Smooth muscle cell of the coronary artery (primary cell): ENCODE data around the gene ANKRD45. TPM values are rescaled to one million over a fixed set of nuclear protein-coding genes. Genes with fewer than 3 reads are reported as not detected.

Source experiments
- total RNA-seq: library from RNA; depleted of rRNA; stranded (reverse); fragments of >200 nt; gene quantifications from 2 replicates; pipeline ENCODE4 v1.2.3, GENCODE V29; 2014; ENCODE audit warnings: low replicate concordance

ANKRD45 gene
- not detected in 2 replicates for total RNA-seq

DNA sequence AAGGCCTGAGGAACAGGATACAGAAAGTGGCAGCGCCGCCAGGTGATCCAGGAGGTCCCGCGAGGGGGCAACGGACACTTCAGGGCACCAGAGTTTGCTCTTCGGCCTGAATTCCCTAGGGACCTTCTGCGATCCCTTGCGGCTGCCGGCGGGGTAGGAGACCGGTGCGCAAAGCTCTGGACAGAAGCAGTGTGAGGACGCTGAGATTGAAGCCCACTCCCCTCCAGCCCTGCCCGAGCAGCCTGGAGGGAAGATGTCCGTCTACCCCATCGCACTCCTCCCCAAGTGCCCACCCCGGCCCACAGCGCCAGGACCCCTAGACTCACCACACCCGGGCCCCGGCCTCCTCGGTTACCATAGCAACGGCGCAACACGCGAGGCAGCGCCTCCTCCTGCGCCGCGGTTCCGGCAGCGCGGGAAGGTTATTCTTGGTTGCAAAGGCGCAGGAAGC, at the start of gene ANKRD45:
Gene ANKRD45 (minus strand): TSS at position 361 of the 451 bp plus-strand sequence. CDS start 10,433 bp downstream, outside the sequence.

GRCh38 chr1:173714759-173715537, 45.3 kb upstream of the ANKRD45 start, which contains the start of gene KLHL20:
Gene KLHL20, plus strand, starts transcription at chr1:173714981. Its CDS starts 1,063 bp downstream, at chr1:173716044.

DNA sequence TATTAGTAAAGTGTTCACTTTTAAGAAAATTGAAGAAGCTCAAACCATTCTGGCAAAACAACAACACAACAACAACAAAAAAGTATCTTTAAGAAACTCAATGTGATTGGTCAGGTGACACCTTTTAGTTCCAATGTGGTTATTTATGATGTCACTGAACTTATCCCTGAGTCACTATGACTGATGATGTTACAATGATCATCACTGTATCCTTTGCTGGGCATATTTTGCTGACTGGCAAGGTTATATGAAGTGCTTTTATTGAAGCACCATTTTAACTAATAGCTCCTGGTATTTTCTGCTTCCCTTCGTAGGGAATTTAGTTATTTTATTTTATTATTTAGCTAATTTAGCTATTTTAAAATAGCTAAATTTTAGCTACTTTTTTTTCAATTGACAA, 34.5 kb downstream of the ANKRD45 start, which contains the start of gene TEX50:
Gene TEX50 (plus strand): TSS at position 223 of the 400 bp plus-strand sequence. CDS start 184 bp downstream, outside the sequence.

GRCh38 chr1:173603056-173603591, 66.5 kb downstream of the ANKRD45 start, which contains the start of gene SLC9C2:
Gene SLC9C2, minus strand, starts transcription at chr1:173603072. Its CDS starts 1,296 bp downstream, at chr1:173601776.

Other genes with a start within 250 kb of the ANKRD45 start
- gene PRDX6, start 192.5 kb downstream of the ANKRD45 start, total RNA-seq, result 175 and 194 TPM in 2 replicates
- under 0.01 TPM in 1 of 2 replicates, not detected in the other for gene SLC9C2, start 66.8 kb downstream of the ANKRD45 start, total RNA-seq
- not detected in 2 replicates for gene TEX50, start 34.5 kb downstream of the ANKRD45 start, total RNA-seq
- 29.5 and 32.4 TPM in 2 replicates for gene KLHL20, start 45.1 kb upstream of the ANKRD45 start, total RNA-seq
- 4.7 and 11.2 TPM in 2 replicates for gene DARS2, start 154.8 kb upstream of the ANKRD45 start, total RNA-seq
- 3.9 and 9.5 TPM in 2 replicates for gene CENPL, start 155.0 kb upstream of the ANKRD45 start, total RNA-seq
- 474 and 585 TPM in 2 replicates for gene GAS5, start 198.1 kb upstream of the ANKRD45 start, total RNA-seq
- gene ZBTB37, start 198.5 kb upstream of the ANKRD45 start, total RNA-seq, result 3.7 and 4.7 TPM in 2 replicates
- gene SERPINC1, start 247.5 kb upstream of the ANKRD45 start, total RNA-seq, result not detected in 2 replicates